Epithelial cell of alveolus of lung (primary cell): Measurements from ENCODE around the gene LYPD3. TPM values are rescaled to one million over a fixed set of nuclear protein-coding genes. Genes with fewer than 3 reads are reported as not detected.

Experiments
- total RNA-seq: library from RNA; depleted of rRNA; stranded (reverse); fragments of >200 nt; gene quantifications from 2 replicates; pipeline ENCODE4 v1.2.1, GENCODE V29; 2015

Gene LYPD3
- 0.65 and 1.3 TPM in 2 replicates for total RNA-seq

GRCh38 chr19:43465468-43466120 is at the start of gene LYPD3:
LYPD3 (minus strand) TSS chr19:43465608; CDS start chr19:43465571, 37 bp downstream.

DNA sequence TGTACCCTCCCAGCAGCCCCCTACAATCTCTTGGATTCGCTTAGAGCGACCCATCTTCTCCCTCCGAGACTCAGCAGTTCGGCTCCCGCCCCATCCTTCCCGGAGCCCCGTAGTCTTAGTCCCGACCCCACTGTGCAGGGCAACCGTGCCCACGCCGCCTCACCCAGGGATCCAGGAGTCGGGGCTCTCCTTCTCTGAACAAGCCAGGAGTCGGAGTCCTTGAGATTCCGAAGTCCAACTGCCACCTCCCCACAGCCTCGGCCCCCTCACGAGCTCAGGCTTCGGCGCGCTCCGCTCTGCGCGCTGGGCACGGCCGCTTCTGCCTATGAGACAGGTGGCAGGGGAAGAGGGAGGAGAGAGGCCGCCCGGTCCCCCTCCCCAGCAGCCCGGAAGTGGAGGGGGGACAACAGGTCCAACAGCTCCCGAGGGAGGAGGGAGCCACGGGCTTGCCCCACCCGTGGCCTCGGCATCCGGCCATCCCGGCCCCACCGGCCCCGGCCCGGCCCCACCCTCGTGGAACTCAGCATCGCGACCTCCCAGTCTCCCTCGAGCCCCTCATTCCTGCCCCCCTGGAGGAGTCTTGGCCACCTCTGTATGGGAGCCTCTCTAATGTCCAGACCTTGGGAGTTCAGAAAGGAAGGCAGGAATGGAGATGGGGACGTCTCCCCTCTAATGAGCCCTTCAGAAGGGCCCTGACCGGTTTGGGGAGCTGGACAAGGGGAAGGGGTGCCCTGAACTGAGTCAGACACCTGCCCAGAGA is 39.2 kb upstream of the LYPD3 start, which contains the start of gene PHLDB3:
PHLDB3 (minus strand) TSS at position 321 of the 760 bp plus-strand sequence. CDS start 628 bp downstream, outside the sequence.

DNA sequence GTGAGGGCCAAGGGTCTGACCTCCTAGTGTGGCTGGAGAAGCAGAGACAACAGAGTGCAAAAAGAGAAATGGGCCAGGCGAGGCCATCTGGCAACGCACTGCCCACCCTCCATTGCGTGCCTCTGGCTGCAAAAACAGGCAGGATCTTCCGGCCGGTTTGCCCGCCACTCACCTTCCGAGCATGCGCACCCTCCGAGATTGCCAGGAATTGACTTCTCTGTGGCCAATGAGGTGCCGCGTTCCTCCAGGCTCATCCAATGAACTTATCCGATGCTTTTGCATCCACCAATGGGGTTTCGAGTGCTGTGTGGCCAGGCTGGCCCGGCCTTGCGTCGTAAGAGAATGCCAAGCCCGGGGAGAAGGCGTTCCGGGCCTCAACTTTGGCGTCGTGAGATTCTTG is 50.9 kb downstream of the LYPD3 start, which contains the start of gene TEX101:
TEX101 (plus strand) TSS at position 337 of the 400 bp plus-strand sequence. CDS start 1,030 bp downstream, outside the sequence.

Other genes with a start within 250 kb of the LYPD3 start
- not detected in 2 replicates for gene PSG9, start 196.1 kb downstream of the LYPD3 start, total RNA-seq
- 0.78 TPM in 1 of 2 replicates, not detected in the other for gene CD177, start 111.9 kb downstream of the LYPD3 start, total RNA-seq
- gene TEX101, start 50.7 kb downstream of the LYPD3 start, total RNA-seq: not detected in 2 replicates
- 8.0 and 22.2 TPM in 2 replicates for gene PHLDB3, start 39.1 kb upstream of the LYPD3 start, total RNA-seq
- gene ETHE1, start 61.6 kb upstream of the LYPD3 start, total RNA-seq: 89.1 and 93.0 TPM in 2 replicates
- gene ZNF575, start 67.6 kb upstream of the LYPD3 start, total RNA-seq: 21.8 TPM in 1 of 2 replicates, not detected in the other
- gene XRCC1, start 109.9 kb upstream of the LYPD3 start, total RNA-seq: 21.6 and 33.4 TPM in 2 replicates
- 4.6 and 5.3 TPM in 2 replicates for gene PINLYP, start 110.2 kb upstream of the LYPD3 start, total RNA-seq
- 15.8 and 43.0 TPM in 2 replicates for gene IRGQ, start 130.5 kb upstream of the LYPD3 start, total RNA-seq
- 7.2 and 19.6 TPM in 2 replicates for gene ZNF576, start 131.0 kb upstream of the LYPD3 start, total RNA-seq
- gene SRRM5, start 146.5 kb upstream of the LYPD3 start, total RNA-seq: 0.26 TPM in 1 of 2 replicates, not detected in the other
- gene ZNF428, start 154.0 kb upstream of the LYPD3 start, total RNA-seq: 38.3 and 93.3 TPM in 2 replicates
- gene CADM4, start 174.2 kb upstream of the LYPD3 start, total RNA-seq: 2.6 and 4.8 TPM in 2 replicates
- 119 and 142 TPM in 2 replicates for gene PLAUR, start 204.6 kb upstream of the LYPD3 start, total RNA-seq